Suprapubic skin (tissue), 4 donors: ENCODE measurements around the gene PDZD8. TPM values are rescaled to one million over a fixed set of nuclear protein-coding genes. Genes with fewer than 3 reads are reported as not detected.
"Not testable (repeated sequence)": the region's sequence is repeated elsewhere in the genome, so short reads cannot be mapped to it uniquely, and the experiment has no call there.

Experiments used
- DNase-seq, 2 donors: peaks; one replicate each; pipeline ENCODE4 v3.0.0-alpha.2; 2019; ENCODE audit warnings: low spot score in 2 of 2
- H3K27ac ChIP-seq: fragments of 200-600 bp; sonication (generic); one replicate; pipeline ENCODE4 v1.5.1; 2019
- H3K27me3 ChIP-seq: fragments of 200-600 bp; sonication (generic); one replicate; pipeline ENCODE4 v1.5.1; 2019
- H3K36me3 ChIP-seq: fragments of 200-600 bp; sonication (generic); one replicate; pipeline ENCODE4 v1.5.1; 2019
- H3K4me1 ChIP-seq: fragments of 200-600 bp; sonication (generic); one replicate; pipeline ENCODE4 v1.5.1; 2019
- H3K4me3 ChIP-seq: fragments of 200-600 bp; sonication (generic); one replicate; pipeline ENCODE4 v1.5.1; 2019; ENCODE audit warnings: mild to moderate bottlenecking
- H3K9me3 ChIP-seq: fragments of 200-600 bp; sonication (generic); one replicate; pipeline ENCODE4 v1.5.1; 2019
- CTCF ChIP-seq, 2 donors: fragments of 200-600 bp in 1 of 2; fragments of 450-650 bp in 1 of 2; sonication (generic) in 1 of 2; IDR thresholded peaks; one replicate each; pipeline ENCODE4 v1.5.1; 2016 to 2019; ENCODE audit warnings: antibody characterized with exemption in 2 of 2, mild to moderate bottlenecking in 1 of 2, moderate library complexity in 1 of 2
- EP300 ChIP-seq: sonication (generic); formaldehyde crosslinking; IDR thresholded peaks from one replicate; pipeline ENCODE4 v1.6.1; 2017; ENCODE audit warnings: antibody characterized with exemption
- POLR2A ChIP-seq, 2 donors: fragments of 450-650 bp; IDR thresholded peaks; one replicate each; pipeline ENCODE4 v1.6.1; 2017; ENCODE audit warnings: antibody characterized with exemption in 2 of 2, mild to moderate bottlenecking in 2 of 2, moderate library complexity in 2 of 2
- POLR2AphosphoS5 ChIP-seq, 3 donors: sonication (generic); formaldehyde crosslinking; IDR thresholded peaks; one replicate each; pipeline ENCODE4 v1.6.1; 2017; ENCODE audit warnings: antibody characterized with exemption in 3 of 3
- WGBS: methylation state at CpG from one replicate; pipeline ENCODE4 v1.1.5; 2018; 5-methylcytosine and 5-hydroxymethylcytosine counted together
- total RNA-seq, 4 donors: library from RNA; depleted of rRNA; stranded (reverse); fragments of >200 nt; gene quantifications; one replicate each; pipeline ENCODE4 v1.1.0, GENCODE V29; 2016

The PDZD8 gene
- total RNA-seq, 4 donors from 2014 or later, result 23.7 to 46.2 (median 36.4) TPM

GRCh38 chr10:117299435-117299834, 75.8 kb downstream of the PDZD8 start:
- Histone ChIP-seq H3K27ac (no peak overlapping the region), H3K4me3 (no peak overlapping the region), H3K4me1 (no peaks in the 10 kb centered on the region), H3K36me3 (no peaks in the 10 kb centered on the region), H3K9me3 (no peaks in the 10 kb centered on the region), H3K27me3 (no peaks in the 10 kb centered on the region)
- DNase-seq, result no peak
- TF ChIP-seq POLR2AphosphoS5 (IDR thresholded peaks at IDR 0.05), result no peak
- TF ChIP-seq CTCF (IDR thresholded peaks at IDR 0.05), result no peak
- no peak for TF ChIP-seq EP300
- no peak for TF ChIP-seq POLR2A (IDR thresholded peaks at IDR 0.05)

- Histone ChIP-seq H3K27ac (no peak overlapping the region), H3K4me3 (no peak overlapping the region), H3K4me1 (no peaks in the 10 kb centered on the region), H3K27me3 (no peaks in the 10 kb centered on the region), H3K9me3 (no peaks in the 10 kb centered on the region), H3K36me3 (no peaks in the 10 kb centered on the region)
- DNase-seq, result no peak
- no peak for TF ChIP-seq CTCF (IDR thresholded peaks at IDR 0.05)
- TF ChIP-seq POLR2AphosphoS5 (IDR thresholded peaks at IDR 0.05), result no peak
- TF ChIP-seq POLR2A (IDR thresholded peaks at IDR 0.05), result no peak
- no peak for TF ChIP-seq EP300
- whole genome bisulfite sequencing, result 81% methylated on average over 1 of the region's 1 CpG
Observed at GRCh38 chr10:117298219-117298618, 77.0 kb downstream of the PDZD8 start.

- Histone ChIP-seq H3K27me3 (no peaks in the 10 kb centered on the region), H3K9me3 (no peaks in the 10 kb centered on the region), H3K4me3 (no peak overlapping the region), H3K27ac (no peak overlapping the region), H3K36me3 (peaks cover under 1% of the 10 kb centered on the region), H3K4me1 (no peaks in the 10 kb centered on the region)
- TF ChIP-seq EP300, result no peak
- no peak for TF ChIP-seq POLR2A (IDR thresholded peaks at IDR 0.05)
- TF ChIP-seq POLR2AphosphoS5 (IDR thresholded peaks at IDR 0.05), result no peak
- no peak for TF ChIP-seq CTCF (IDR thresholded peaks at IDR 0.05)
- WGBS, result 99% methylated on average over 2 of the region's 2 CpGs
- no peak for DNase-seq
Observed at GRCh38 chr10:117294735-117295134, 80.5 kb downstream of the PDZD8 start.

GRCh38 chr10:117294039-117294645, 81.1 kb downstream of the PDZD8 start:
- H3K4me3 ChIP-seq, result no peak overlapping the region
- WGBS, result 98% methylated on average over 1 of the region's 1 CpG
- H3K4me1 ChIP-seq, result no peaks in the 10 kb centered on the region
- peaks cover 6% of the 10 kb centered on the region for H3K36me3 ChIP-seq
- TF ChIP-seq CTCF (IDR thresholded peaks at IDR 0.05), result no peak
- TF ChIP-seq POLR2AphosphoS5 (IDR thresholded peaks at IDR 0.05), result no peak
- TF ChIP-seq EP300, result no peak
- no peak for TF ChIP-seq POLR2A (IDR thresholded peaks at IDR 0.05)
- no peaks in the 10 kb centered on the region for H3K9me3 ChIP-seq
- H3K27ac ChIP-seq, result no peak overlapping the region
- H3K27me3 ChIP-seq, result no peaks in the 10 kb centered on the region
- DNase-seq, result no peak

GRCh38 chr10:117290872-117291271, 84.4 kb downstream of the PDZD8 start:
- 95% methylated on average over 10 of the region's 10 CpGs for WGBS
- H3K36me3 ChIP-seq, result peaks cover 19% of the 10 kb centered on the region
- not testable (repeated sequence) for H3K4me3 ChIP-seq, H3K9me3 ChIP-seq, H3K27ac ChIP-seq, DNase-seq, H3K4me1 ChIP-seq, H3K27me3 ChIP-seq
